ENCODE measurements around the gene ANKHD1. TPM values are rescaled to one million over a fixed set of nuclear protein-coding genes. Genes with fewer than 3 reads are reported as not detected.

The ANKHD1 gene
- total and polyA plus RNA-seq, 9 of the 15 experiments (the other 6 are each of a cell fraction or from before 2014, with no cell fraction given): 38.9 to 138 (median 78.7) TPM

GRCh38 chr5:140549237-140550144, 147.9 kb downstream of the ANKHD1 start (continued):
- TF ChIP-seq CEBPZ (IDR thresholded peaks at IDR 0.05; ENCODE audit: borderline replicate concordance, low read depth, low read length) (no peak), MYNN (IDR thresholded peaks at IDR 0.05) (0 out of 2 replicates have a peak, but pooled peaks have one; percentile 8), MYNN (CRISPR knock-in tag; IDR thresholded peaks at IDR 0.05) (no peak), POLR2AphosphoS5 (IDR thresholded peaks at IDR 0.05; ENCODE audit: control insufficient read depth, insufficient read depth, low read depth, low read length) (peak; percentile 48), USF2 (CRISPR knock-in tag; IDR thresholded peaks at IDR 0.05) (no peak), ZNF609 (CRISPR knock-in tag; IDR thresholded peaks at IDR 0.05; ENCODE audit: borderline replicate concordance) (no peak), ERF (CRISPR knock-in tag; IDR thresholded peaks at IDR 0.05) (0 out of 2 replicates have a peak, but pooled peaks have one; percentile 14), NFIC (IDR thresholded peaks at IDR 0.05) (peak; percentile 98), MAZ (CRISPR knock-in tag; conservative IDR thresholded peaks at IDR 0.05 in 1 of 2, IDR thresholded peaks at IDR 0.05 in 1 of 2) (0 out of 4 replicates have a peak, but pooled peaks of 1 of the 2 experiments have one; percentile 18), HEY1 (CRISPR knock-in tag; IDR thresholded peaks at IDR 0.05; ENCODE audit: borderline replicate concordance) (no peak), FOXK1 (CRISPR knock-in tag; IDR thresholded peaks at IDR 0.05; ENCODE audit: borderline replicate concordance) (no peak)
